ENCODE measurements around the gene PCP2. TPM values are rescaled to one million over a fixed set of nuclear protein-coding genes. Genes with fewer than 3 reads are reported as not detected.

PCP2 gene
- polyA plus RNA-seq, 1 experiment = not detected

DNA sequence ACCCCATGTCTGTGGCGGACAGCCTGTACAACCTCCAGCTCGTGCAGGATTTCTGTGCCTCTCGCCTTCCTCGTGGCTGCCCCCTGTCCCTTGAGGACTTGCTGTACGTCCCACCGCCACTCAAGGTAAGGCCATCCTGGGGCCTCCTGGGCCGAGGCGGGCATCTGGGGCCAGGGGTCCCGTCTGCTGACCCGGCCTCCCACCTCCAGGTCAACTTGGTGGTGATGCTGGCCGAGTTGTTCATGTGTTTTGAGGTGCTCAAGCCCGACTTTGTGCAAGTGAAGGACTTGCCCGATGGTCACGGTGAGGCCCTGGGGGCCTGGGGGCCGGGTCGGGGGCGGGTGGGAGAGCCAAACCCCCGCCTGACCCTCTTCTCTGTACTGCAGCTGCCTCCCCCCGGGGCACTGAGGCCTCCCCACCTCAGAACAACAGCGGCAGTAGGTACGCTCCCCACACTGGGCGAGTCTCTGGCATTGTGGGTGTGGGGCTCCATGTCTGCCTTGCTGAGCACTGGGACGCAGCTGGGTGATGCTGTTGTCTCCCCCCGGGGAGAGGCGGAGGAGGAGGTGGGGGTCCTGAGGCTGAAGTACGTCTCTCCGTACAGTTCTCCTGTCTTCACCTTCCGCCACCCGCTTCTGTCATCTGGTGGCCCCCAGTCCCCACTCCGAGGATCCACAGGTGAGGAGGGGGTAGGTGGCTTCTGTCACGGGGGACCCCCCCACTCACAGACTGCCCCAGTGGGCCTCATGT, 22.9 kb downstream of the PCP2 start:
- no peaks in the 10 kb centered on the region; the same call in 1 of the 2 replicates for H3K9me3 ChIP-seq (ENCODE audit: control insufficient read depth, insufficient read depth, low read length)
- no peak overlapping the region for H3K4me3 ChIP-seq (ENCODE audit: low read depth, low read length)
- no peak overlapping the region for H3K27ac ChIP-seq (ENCODE audit: low read depth, low read length)
- ChIA-PET POLR2A (no interaction called here), CTCF (no interaction called here)
- no peak for DNase-seq (ENCODE audit: low read depth, low spot score)
- no peaks in the 10 kb centered on the region for H3K27me3 ChIP-seq (ENCODE audit: control insufficient read depth, insufficient read depth, low read length)
- TF ChIP-seq, protein P1, sequence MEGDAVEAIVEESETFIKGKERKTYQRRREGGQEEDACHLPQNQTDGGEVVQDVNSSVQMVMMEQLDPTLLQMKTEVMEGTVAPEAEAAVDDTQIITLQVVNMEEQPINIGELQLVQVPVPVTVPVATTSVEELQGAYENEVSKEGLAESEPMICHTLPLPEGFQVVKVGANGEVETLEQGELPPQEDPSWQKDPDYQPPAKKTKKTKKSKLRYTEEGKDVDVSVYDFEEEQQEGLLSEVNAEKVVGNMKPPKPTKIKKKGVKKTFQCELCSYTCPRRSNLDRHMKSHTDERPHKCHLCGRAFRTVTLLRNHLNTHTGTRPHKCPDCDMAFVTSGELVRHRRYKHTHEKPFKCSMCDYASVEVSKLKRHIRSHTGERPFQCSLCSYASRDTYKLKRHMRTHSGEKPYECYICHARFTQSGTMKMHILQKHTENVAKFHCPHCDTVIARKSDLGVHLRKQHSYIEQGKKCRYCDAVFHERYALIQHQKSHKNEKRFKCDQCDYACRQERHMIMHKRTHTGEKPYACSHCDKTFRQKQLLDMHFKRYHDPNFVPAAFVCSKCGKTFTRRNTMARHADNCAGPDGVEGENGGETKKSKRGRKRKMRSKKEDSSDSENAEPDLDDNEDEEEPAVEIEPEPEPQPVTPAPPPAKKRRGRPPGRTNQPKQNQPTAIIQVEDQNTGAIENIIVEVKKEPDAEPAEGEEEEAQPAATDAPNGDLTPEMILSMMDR (IDR thresholded peaks at IDR 0.05; ENCODE audit: low read depth, low read length) = no peak

DNA sequence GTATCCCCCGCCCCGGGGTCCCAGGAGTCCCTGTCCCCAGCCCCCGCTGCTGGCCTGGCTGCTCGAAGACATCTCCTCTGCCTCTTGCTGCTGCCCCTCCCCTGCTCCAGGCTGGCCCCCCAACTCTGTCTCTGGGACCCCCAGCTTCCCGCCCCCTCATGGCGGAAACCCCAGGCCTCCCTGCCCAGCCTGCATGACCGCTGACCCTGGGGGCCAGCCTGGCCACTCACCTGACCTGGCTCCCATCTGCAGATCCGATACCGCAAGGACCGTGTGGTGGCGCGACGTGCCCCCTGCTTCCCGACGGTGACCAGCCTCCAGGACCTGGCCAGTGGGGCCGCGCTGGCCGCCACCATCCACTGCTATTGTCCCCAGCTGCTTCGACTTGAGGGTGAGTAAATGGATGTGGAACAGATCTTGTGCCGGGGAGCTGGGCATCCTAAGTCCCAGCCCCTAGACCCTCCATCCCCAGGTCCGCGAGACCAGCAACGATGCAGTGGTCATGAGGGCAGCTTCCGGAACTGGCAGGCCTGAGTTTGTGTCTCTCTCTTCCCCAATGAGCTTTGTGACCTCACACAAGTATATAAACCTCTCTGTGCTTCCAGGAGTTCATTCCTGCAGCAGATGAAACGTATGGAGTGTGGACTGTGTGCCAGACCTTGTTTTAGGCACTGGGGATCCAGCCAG, 25.5 kb downstream of the PCP2 start:
- CTCF ChIA-PET = no interaction called here

DNA sequence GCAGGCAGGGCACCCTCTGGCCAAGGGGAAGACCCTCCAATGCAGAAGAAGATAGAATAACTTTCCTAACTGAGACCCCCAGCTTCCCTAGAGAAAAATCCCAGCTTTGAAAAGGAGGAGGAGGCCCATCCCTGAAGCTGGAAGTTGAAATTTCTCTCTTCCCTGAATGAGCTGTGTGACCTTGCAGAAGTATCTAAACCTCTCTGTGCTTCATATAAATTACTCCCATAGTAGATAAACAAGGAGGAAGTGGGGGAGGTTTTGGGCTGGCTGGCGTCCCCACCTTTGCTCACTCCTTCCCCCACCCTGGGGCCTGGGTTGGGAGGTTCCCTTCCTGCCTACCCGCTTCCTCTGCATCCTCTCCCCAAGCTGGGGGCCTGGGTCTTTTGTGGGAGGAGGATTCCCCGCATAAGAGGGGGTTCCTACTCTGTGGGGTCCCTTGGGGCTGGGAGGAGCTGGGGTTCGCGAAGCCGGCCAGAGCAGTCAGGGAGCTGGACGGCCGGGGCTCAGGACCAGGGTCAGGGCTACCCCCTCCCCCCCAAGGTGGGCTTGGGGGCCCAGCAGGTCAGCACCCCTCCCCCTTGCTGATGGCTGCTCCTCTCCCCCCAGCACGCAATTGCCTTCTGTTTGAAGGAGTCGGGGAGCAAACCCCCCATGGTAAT, 26.2 kb downstream of the PCP2 start:
- POLR2A ChIA-PET = no interaction called here
- Histone ChIP-seq H3K9me3 (ENCODE audit: control insufficient read depth, insufficient read depth, low read length) (peaks cover 4% of the 10 kb centered on the region; the same call in 1 of the 2 replicates), H3K4me3 (ENCODE audit: low read depth, low read length) (no peak overlapping the region), H3K27ac (ENCODE audit: low read depth, low read length) (no peak overlapping the region), H3K27me3 (ENCODE audit: control insufficient read depth, insufficient read depth, low read length) (no peaks in the 10 kb centered on the region)
- no peak for DNase-seq (ENCODE audit: low read depth, low spot score)
- CTCF ChIA-PET = no interaction called here
- TF ChIP-seq, protein P1 (IDR thresholded peaks at IDR 0.05; ENCODE audit: low read depth, low read length) = no peak

More for the DNA sequence above, 25.5 kb downstream of the PCP2 start:
- Histone ChIP-seq H3K27me3 (ENCODE audit: control insufficient read depth, insufficient read depth, low read length) (no peaks in the 10 kb centered on the region), H3K9me3 (ENCODE audit: control insufficient read depth, insufficient read depth, low read length) (peaks cover 4% of the 10 kb centered on the region; the same call in 1 of the 2 replicates), H3K4me3 (ENCODE audit: low read depth, low read length) (no peak overlapping the region), H3K27ac (ENCODE audit: low read depth, low read length) (no peak overlapping the region)
- no peak for DNase-seq (ENCODE audit: low read depth, low spot score)
- POLR2A ChIA-PET = no interaction called here
- TF ChIP-seq, protein P1 (IDR thresholded peaks at IDR 0.05; ENCODE audit: low read depth, low read length) = no peak

DNA sequence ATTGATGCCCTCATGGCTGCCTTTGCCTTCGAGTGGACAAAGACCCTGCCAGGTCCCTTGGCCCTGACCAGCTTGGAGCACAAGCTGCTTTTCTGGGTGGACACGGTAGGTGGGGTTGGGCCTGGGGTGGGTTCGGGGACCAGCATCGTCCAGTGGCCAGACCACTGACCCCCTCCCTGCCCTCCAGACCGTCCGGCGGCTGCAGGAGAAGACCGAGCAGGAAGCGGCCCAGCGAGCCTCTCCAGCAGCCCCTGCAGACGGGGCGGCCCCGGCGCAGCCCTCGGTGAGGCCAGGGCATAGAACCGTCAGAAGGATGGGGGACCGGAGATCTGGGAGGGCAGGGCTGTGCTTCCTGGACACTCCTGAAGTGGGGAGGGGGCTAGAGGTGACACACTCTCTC, 27.2 kb downstream of the PCP2 start:
- H3K27me3 ChIP-seq (ENCODE audit: control insufficient read depth, insufficient read depth, low read length) = no peaks in the 10 kb centered on the region
- no peak overlapping the region for H3K4me3 ChIP-seq (ENCODE audit: low read depth, low read length)
- no peak for DNase-seq (ENCODE audit: low read depth, low spot score)
- POLR2A ChIA-PET = no interaction called here
- no peak overlapping the region for H3K27ac ChIP-seq (ENCODE audit: low read depth, low read length)
- CTCF ChIA-PET = interaction anchor here (2.0 kb wide), 1 partner anchor 46 kb away, joined by 4 read pairs; no protein-coding TSS in a partner anchor
- TF ChIP-seq, protein P1 (IDR thresholded peaks at IDR 0.05; ENCODE audit: low read depth, low read length) = no peak
- peaks cover 4% of the 10 kb centered on the region; the same call in 1 of the 2 replicates for H3K9me3 ChIP-seq (ENCODE audit: control insufficient read depth, insufficient read depth, low read length)

Data from AG04450 (cell line).